Thoracic aorta (tissue), 2 donors: ENCODE results near the gene RAB3GAP2. TPM values are rescaled to one million over a fixed set of nuclear protein-coding genes. Genes with fewer than 3 reads are reported as not detected.

Experiments
- ATAC-seq: fragments of 150-250 bp; one replicate; pipeline ENCODE4 v1.8.0; 2017; ENCODE audit warnings: low read depth; ENCODE audit not compliant: insufficient number of reproducible peaks, low FRiP score
- DNase-seq: peaks from one replicate; pipeline ENCODE4 v3.0.0-alpha.2; 2020; ENCODE audit warnings: low spot score
- H3K27ac ChIP-seq, 2 donors: fragments of 200-600 bp; sonication (generic); 1 replicate in 1 of 2; 2 replicates in 1 of 2; pipeline ENCODE4 v1.5.1; 2016; ENCODE audit warnings: mild to moderate bottlenecking in 2 of 2, moderate library complexity in 2 of 2
- H3K27me3 ChIP-seq: fragments of 200-600 bp; sonication (generic); replicated peaks from 2 replicates; pipeline ENCODE4 v1.6.0; 2016; ENCODE audit warnings: mild to moderate bottlenecking; ENCODE audit not compliant: insufficient read depth
- H3K36me3 ChIP-seq: fragments of 200-600 bp; sonication (generic); one replicate; pipeline ENCODE4 v1.5.1; 2016
- H3K4me1 ChIP-seq, 2 donors: fragments of 200-600 bp; sonication (generic); 1 replicate in 1 of 2; 2 replicates in 1 of 2; pipeline versions ENCODE4 v1.5.1 to v1.6.0; 2016; ENCODE audit warnings: low read depth in 2 of 2, mild to moderate bottlenecking in 1 of 2; ENCODE audit not compliant: control insufficient read depth in 1 of 2
- H3K4me3 ChIP-seq: fragments of 200-600 bp; sonication (generic); 2 replicates; pipeline ENCODE4 v1.5.1; 2016; ENCODE audit warnings: mild to moderate bottlenecking
- H3K9me3 ChIP-seq: fragments of 200-600 bp; sonication (generic); 2 replicates; pipeline ENCODE4 v1.5.1; 2016
- CTCF ChIP-seq: fragments of 200-600 bp; sonication (generic); IDR thresholded peaks from one replicate; pipeline ENCODE4 v1.5.1; 2019; ENCODE audit warnings: antibody characterized with exemption
- total RNA-seq, 2 donors: library from RNA; depleted of rRNA; stranded (reverse); fragments of >200 nt; gene quantifications; one replicate each; pipeline versions ENCODE4 v1.1.0 to v1.2.3, GENCODE V29; 2016

RAB3GAP2 gene
- total RNA-seq, 2 donors from 2014 or later = 22.5 to 37.9 TPM

- H3K27me3 ChIP-seq = no peaks in the 10 kb centered on the region
- H3K36me3 ChIP-seq = no peaks in the 10 kb centered on the region
- peaks cover 9 to 15% of the 10 kb centered on the region in 2 donors for H3K4me1 ChIP-seq
- no peak for ATAC-seq
- no peak overlapping the region for H3K27ac ChIP-seq
- H3K4me3 ChIP-seq = no peak overlapping the region
- H3K9me3 ChIP-seq = no peaks in the 10 kb centered on the region
- TF ChIP-seq CTCF = no peak
- no peak for DNase-seq
Observed at GRCh38 chr1:220227393-220227792, 44.9 kb downstream of the RAB3GAP2 start.

- H3K36me3 ChIP-seq = no peaks in the 10 kb centered on the region
- H3K9me3 ChIP-seq = no peaks in the 10 kb centered on the region
- no peak overlapping the region for H3K4me3 ChIP-seq
- no peak overlapping the region for H3K27ac ChIP-seq
- TF ChIP-seq CTCF = no peak
- no peak for DNase-seq
- peaks cover 9 to 15% of the 10 kb centered on the region in 2 donors for H3K4me1 ChIP-seq
- no peak for ATAC-seq
- H3K27me3 ChIP-seq = no peaks in the 10 kb centered on the region
Observed at GRCh38 chr1:220226752-220227151, 45.5 kb downstream of the RAB3GAP2 start.

DNA sequence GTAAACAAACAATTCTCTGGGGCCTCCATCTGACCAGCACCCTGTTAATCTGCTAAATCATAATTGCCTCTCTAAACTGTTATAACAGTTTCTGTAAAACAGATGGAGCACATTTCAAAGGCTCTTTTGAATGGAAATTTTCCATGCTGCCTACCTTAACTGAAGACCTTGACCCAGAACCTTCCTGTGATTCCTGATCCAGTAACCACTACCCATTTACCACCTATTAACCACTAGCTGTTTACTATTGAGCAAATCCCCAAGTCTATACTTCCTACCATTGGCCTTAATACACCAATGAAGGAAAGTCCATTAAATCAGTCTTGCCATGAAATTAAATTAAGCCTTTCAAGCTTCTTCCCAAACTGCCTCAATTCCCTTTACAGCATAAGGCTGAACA is 46.3 kb downstream of the RAB3GAP2 start:
- Histone ChIP-seq H3K27me3 (no peaks in the 10 kb centered on the region), H3K4me1 (peaks cover 9 to 15% of the 10 kb centered on the region in 2 donors), H3K36me3 (no peaks in the 10 kb centered on the region), H3K27ac (no peak overlapping the region), H3K4me3 (no peak overlapping the region), H3K9me3 (no peaks in the 10 kb centered on the region)
- DNase-seq = no peak
- TF ChIP-seq CTCF = no peak
- ATAC-seq = no peak

DNA sequence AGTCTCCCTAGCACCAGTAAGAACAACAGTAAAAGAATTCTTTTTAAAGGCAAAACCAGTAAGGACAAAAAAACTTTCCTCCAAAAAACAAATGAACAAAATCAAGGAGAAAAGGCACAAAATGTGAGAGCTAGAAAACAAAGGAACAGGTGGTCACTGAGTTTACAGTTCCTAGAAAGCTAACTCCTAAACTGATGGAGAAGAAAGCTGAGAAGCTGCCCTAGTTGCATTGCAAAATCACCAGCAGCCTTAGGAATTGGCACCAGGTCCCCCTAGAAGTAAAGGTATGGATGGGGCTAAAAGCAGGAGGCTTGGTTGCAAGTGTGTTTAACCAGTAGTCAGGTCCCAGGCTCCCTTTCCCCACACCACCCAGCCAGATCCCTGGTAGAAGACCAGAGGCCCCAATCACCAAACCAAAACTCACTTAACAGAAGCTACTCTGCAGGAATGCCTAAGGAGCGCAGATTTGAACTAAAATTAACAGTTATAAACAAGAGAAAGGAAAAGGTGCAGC is 47.6 kb downstream of the RAB3GAP2 start:
- H3K36me3 ChIP-seq = no peaks in the 10 kb centered on the region
- no peak overlapping the region for H3K27ac ChIP-seq
- ATAC-seq (no peak), DNase-seq (no peak)
- no peaks in the 10 kb centered on the region for H3K27me3 ChIP-seq
- peaks cover 9 to 15% of the 10 kb centered on the region in 2 donors for H3K4me1 ChIP-seq
- TF ChIP-seq CTCF = no peak
- H3K4me3 ChIP-seq = no peak overlapping the region
- H3K9me3 ChIP-seq = no peaks in the 10 kb centered on the region

GRCh38 chr1:220224033-220224432 is 48.2 kb downstream of the RAB3GAP2 start:
- TF ChIP-seq CTCF = no peak

More at GRCh38 chr1:220224033-220224432, 48.2 kb downstream of the RAB3GAP2 start:
- DNase-seq (no peak), ATAC-seq (no peak)
- Histone ChIP-seq H3K4me1 (peaks cover 16% of the 10 kb centered on the region in 2 donors), H3K27me3 (no peaks in the 10 kb centered on the region), H3K27ac (no peak overlapping the region), H3K4me3 (no peak overlapping the region), H3K36me3 (no peaks in the 10 kb centered on the region), H3K9me3 (no peaks in the 10 kb centered on the region)
